ENCODE results near the gene PGAP3. TPM values are rescaled to one million over a fixed set of nuclear protein-coding genes. Genes with fewer than 3 reads are reported as not detected.

Gene PGAP3
- total RNA-seq, 1 experiment from 2014 or later, result 21.8 TPM

DNA sequence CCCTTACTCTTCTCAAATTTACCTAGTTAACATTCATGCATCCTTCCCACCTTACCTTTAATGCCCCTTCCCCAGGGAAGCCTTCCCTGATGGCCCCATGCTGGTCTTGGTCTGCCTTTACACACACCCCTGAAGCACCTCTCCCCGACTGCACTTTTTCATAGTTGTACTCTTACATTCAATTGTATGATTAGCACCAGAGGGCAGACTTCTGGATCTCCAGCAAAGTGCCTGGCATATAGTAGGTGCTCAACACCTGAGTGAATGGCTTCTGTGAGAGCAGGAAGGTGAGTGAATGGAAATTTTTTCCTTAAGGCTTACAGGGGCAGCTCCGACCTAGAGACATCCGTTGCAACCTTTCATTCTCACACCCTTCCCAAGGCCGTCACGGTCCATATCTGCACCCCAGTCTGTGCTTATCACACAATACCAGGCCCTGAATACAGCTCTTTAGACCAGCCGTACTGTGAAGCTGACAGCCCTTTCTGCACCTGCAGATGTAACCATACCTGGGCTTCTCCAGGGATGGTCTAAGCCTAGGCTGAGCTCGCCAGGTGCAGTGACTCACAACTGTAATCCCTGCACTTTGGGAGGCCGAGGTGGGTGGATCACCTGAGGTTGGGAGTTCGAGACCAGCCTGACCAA lies 4.4 kb downstream of the PGAP3 start:
- intact Hi-C loops (cut with micrococcal nuclease; ENCODE audit: unreplicated experiment), result no loop called here

DNA sequence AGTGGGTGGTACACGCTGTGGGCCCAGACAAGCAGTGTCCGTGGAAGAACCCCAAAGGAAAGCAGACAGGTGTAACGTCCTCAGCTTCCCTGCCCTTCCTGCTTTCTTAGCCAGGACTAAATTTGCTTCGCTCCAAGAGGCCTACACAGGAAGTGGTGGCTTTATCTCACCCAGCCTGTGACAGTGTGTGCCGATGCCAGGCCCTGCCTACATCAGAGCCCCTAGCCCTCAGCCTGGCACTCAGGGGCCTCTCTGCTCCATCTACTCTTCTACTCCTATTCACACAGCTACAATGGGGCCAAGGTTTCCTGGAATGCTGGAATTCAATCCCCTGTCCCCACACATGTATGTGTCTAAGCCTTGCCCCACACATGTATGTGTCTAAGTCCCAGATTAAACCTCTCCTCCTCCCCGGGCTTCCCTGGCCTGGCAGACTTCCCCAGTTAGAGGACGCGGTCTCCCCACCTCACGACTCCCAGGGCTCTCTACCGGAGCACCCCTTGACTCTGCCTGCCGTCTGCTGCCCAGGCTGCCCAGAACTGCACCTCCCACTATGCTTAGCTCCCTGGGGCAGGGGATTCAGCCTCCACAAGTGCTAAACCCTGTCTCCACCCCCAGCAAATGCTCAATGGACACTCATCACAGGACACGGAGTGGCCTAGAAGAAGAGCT lies 8.2 kb downstream of the PGAP3 start:
- DNase-seq (ENCODE audit: low read depth, low spot score) (no peak), ATAC-seq (no peak)
- in situ Hi-C loops (cut with HindIII; ENCODE audit: low pct_unique_long_range_greater_than_20kb, low sequenced_read_pairs), result no loop called here
- intact Hi-C loops (cut with micrococcal nuclease; ENCODE audit: unreplicated experiment), result no loop called here
- Histone ChIP-seq H3K27me3 (ENCODE audit: control insufficient read depth, insufficient read depth, low read length) (no peaks in the 10 kb centered on the region), H3K36me3 (ENCODE audit: control insufficient read depth, insufficient read depth, low read length) (no peaks in the 10 kb centered on the region), H3K4me3 (ENCODE audit: low read depth in 2 of 2, low read length in 2 of 2) (no peak overlapping the region), H3K27ac (ENCODE audit: low read length) (no peak overlapping the region), H3K4me1 (ENCODE audit: control insufficient read depth, insufficient read depth, low read length) (peaks cover 5% of the 10 kb centered on the region; the same call in 1 of the 2 replicates), H3K9me3 (ENCODE audit: control insufficient read depth, insufficient read depth, low read depth, low read length) (no peaks in the 10 kb centered on the region)
- no TSS peak for BruUV-seq (replicated peaks)
- TF ChIP-seq TCF7L2 (IDR thresholded peaks at IDR 0.05; ENCODE audit: low read depth, low read length) (no peak), SIN3A (IDR thresholded peaks at IDR 0.05; ENCODE audit: borderline replicate concordance, insufficient read depth, low read depth, low read length) (no peak), POLR2AphosphoS5 (IDR thresholded peaks at IDR 0.05; ENCODE audit: low read depth, low read length) (no peak)
- TF ChIP-seq, protein P1, sequence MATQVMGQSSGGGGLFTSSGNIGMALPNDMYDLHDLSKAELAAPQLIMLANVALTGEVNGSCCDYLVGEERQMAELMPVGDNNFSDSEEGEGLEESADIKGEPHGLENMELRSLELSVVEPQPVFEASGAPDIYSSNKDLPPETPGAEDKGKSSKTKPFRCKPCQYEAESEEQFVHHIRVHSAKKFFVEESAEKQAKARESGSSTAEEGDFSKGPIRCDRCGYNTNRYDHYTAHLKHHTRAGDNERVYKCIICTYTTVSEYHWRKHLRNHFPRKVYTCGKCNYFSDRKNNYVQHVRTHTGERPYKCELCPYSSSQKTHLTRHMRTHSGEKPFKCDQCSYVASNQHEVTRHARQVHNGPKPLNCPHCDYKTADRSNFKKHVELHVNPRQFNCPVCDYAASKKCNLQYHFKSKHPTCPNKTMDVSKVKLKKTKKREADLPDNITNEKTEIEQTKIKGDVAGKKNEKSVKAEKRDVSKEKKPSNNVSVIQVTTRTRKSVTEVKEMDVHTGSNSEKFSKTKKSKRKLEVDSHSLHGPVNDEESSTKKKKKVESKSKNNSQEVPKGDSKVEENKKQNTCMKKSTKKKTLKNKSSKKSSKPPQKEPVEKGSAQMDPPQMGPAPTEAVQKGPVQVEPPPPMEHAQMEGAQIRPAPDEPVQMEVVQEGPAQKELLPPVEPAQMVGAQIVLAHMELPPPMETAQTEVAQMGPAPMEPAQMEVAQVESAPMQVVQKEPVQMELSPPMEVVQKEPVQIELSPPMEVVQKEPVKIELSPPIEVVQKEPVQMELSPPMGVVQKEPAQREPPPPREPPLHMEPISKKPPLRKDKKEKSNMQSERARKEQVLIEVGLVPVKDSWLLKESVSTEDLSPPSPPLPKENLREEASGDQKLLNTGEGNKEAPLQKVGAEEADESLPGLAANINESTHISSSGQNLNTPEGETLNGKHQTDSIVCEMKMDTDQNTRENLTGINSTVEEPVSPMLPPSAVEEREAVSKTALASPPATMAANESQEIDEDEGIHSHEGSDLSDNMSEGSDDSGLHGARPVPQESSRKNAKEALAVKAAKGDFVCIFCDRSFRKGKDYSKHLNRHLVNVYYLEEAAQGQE (IDR thresholded peaks at IDR 0.05; ENCODE audit: insufficient read depth in 1 of 2, low read depth in 2 of 2, low read length in 1 of 2), result no peak
- TF ChIP-seq, protein P2, sequence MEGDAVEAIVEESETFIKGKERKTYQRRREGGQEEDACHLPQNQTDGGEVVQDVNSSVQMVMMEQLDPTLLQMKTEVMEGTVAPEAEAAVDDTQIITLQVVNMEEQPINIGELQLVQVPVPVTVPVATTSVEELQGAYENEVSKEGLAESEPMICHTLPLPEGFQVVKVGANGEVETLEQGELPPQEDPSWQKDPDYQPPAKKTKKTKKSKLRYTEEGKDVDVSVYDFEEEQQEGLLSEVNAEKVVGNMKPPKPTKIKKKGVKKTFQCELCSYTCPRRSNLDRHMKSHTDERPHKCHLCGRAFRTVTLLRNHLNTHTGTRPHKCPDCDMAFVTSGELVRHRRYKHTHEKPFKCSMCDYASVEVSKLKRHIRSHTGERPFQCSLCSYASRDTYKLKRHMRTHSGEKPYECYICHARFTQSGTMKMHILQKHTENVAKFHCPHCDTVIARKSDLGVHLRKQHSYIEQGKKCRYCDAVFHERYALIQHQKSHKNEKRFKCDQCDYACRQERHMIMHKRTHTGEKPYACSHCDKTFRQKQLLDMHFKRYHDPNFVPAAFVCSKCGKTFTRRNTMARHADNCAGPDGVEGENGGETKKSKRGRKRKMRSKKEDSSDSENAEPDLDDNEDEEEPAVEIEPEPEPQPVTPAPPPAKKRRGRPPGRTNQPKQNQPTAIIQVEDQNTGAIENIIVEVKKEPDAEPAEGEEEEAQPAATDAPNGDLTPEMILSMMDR (IDR thresholded peaks at IDR 0.05), result no peak
- ChIA-PET POLR2A (interaction anchor here (0.6 kb wide), 1 partner anchor 229 kb away, joined by 11 read pairs; no protein-coding TSS in a partner anchor), CTCF (no interaction called here)

More for the DNA sequence above, 4.4 kb downstream of the PGAP3 start:
- no peak for ATAC-seq
- Histone ChIP-seq H3K9me3 (ENCODE audit: control insufficient read depth, insufficient read depth, low read depth, low read length) (peaks cover 4% of the 10 kb centered on the region; the same call in 1 of the 2 replicates), H3K27me3 (ENCODE audit: control insufficient read depth, insufficient read depth, low read length) (no peaks in the 10 kb centered on the region), H3K4me3 (ENCODE audit: low read depth in 2 of 2, low read length in 2 of 2) (no peak overlapping the region), H3K36me3 (ENCODE audit: control insufficient read depth, insufficient read depth, low read length) (no peaks in the 10 kb centered on the region; the same call in 1 of the 2 replicates), H3K4me1 (ENCODE audit: control insufficient read depth, insufficient read depth, low read length) (0 out of 2 replicates have a peak, but pooled peaks cover 3% of the 10 kb centered on the region), H3K27ac (ENCODE audit: low read length) (no peak overlapping the region)
- in situ Hi-C loops (cut with HindIII; ENCODE audit: low pct_unique_long_range_greater_than_20kb, low sequenced_read_pairs), result no loop called here
- POLR2A ChIA-PET, result no interaction called here
- DNase-seq (ENCODE audit: low read depth, low spot score), result no peak
- CTCF ChIA-PET, result no interaction called here
- BruUV-seq (replicated peaks), result TSS peak; percentile 40
- TF ChIP-seq, protein P2 (IDR thresholded peaks at IDR 0.05), result no peak
- TF ChIP-seq SIN3A (IDR thresholded peaks at IDR 0.05; ENCODE audit: borderline replicate concordance, insufficient read depth, low read depth, low read length) (no peak), TCF7L2 (IDR thresholded peaks at IDR 0.05; ENCODE audit: low read depth, low read length) (no peak), POLR2AphosphoS5 (IDR thresholded peaks at IDR 0.05; ENCODE audit: low read depth, low read length) (no peak)
- TF ChIP-seq, protein P1 (IDR thresholded peaks at IDR 0.05; ENCODE audit: insufficient read depth in 1 of 2, low read depth in 2 of 2, low read length in 1 of 2), result no peak
